Keratinocyte (primary cell): Measurements from ENCODE around the gene SCO1. TPM values are rescaled to one million over a fixed set of nuclear protein-coding genes. Genes with fewer than 3 reads are reported as not detected.

Experiments
- DNase-seq: peaks from one replicate; pipeline ENCODE4 v3.0.0-alpha.2; 2011; ENCODE audit warnings: low read depth, missing footprints, low spot score
- FAIRE-seq: peaks from 2 replicates; lab custom pipeline; 2011; peaks lifted over from hg19 to GRCh38; lab: Jason Lieb, UNC
- H2AFZ ChIP-seq: 2 replicates; pipeline ENCODE4 v1.6.0; 2012; ENCODE audit warnings: low read length, control low read depth, inconsistent platforms; ENCODE audit not compliant: control insufficient read depth
- H3K27ac ChIP-seq: 2 replicates; pipeline ENCODE4 v1.5.1; 2011; ENCODE audit warnings: low read length; ENCODE audit not compliant: control insufficient read depth, insufficient read depth
- H3K27me3 ChIP-seq: 3 replicates; pipeline ENCODE4 v1.6.0; 2011; ENCODE audit warnings: low read length; ENCODE audit not compliant: control insufficient read depth, insufficient read depth; ENCODE audit errors: extremely low read depth
- H3K36me3 ChIP-seq, 2 experiments: 2 replicates in 1 of 2; 3 replicates in 1 of 2; pipeline ENCODE4 v1.5.1; 2011; ENCODE audit warnings: low read length in 2 of 2, mild to moderate bottlenecking in 1 of 2; ENCODE audit not compliant: control insufficient read depth in 2 of 2, insufficient read depth in 2 of 2; ENCODE audit errors: extremely low read depth in 1 of 2
- H3K4me1 ChIP-seq: 3 replicates; pipeline ENCODE4 v1.5.1; 2011; ENCODE audit warnings: low read length; ENCODE audit not compliant: control insufficient read depth, insufficient read depth; ENCODE audit errors: extremely low read depth
- H3K4me2 ChIP-seq: 3 replicates; pipeline ENCODE4 v1.6.0; 2011; ENCODE audit warnings: low read depth, low read length; ENCODE audit not compliant: control insufficient read depth, insufficient read depth; ENCODE audit errors: extremely low read depth
- H3K4me3 ChIP-seq, 3 experiments: fragments of 200-600 bp in 1 of 3; sonication (generic) in 1 of 3; 2 replicates in 2 of 3; 3 replicates in 1 of 3; pipeline ENCODE4 v1.5.1; 2011 to 2016; ENCODE audit warnings: low read length in 3 of 3, mild to moderate bottlenecking in 3 of 3, control low read depth in 2 of 3, inconsistent platforms in 1 of 3, low read depth in 1 of 3, mixed read lengths in 1 of 3, mixed run types in 1 of 3, moderate library complexity in 1 of 3; ENCODE audit not compliant: control insufficient read depth in 2 of 3, insufficient read depth in 2 of 3; ENCODE audit errors: extremely low read depth in 1 of 3
- H3K79me2 ChIP-seq: 2 replicates; pipeline ENCODE4 v1.6.0; 2012; ENCODE audit warnings: low read length; ENCODE audit not compliant: control insufficient read depth, insufficient read depth
- H3K9ac ChIP-seq: 3 replicates; pipeline ENCODE4 v1.6.0; 2011; ENCODE audit warnings: low read length; ENCODE audit not compliant: control insufficient read depth, insufficient read depth; ENCODE audit errors: extremely low read depth
- H3K9me1 ChIP-seq: 3 replicates; pipeline ENCODE4 v1.6.0; 2011; ENCODE audit warnings: low read length; ENCODE audit not compliant: control insufficient read depth, insufficient read depth; ENCODE audit errors: extremely low read depth
- H3K9me3 ChIP-seq: 2 replicates; pipeline ENCODE4 v1.5.1; 2012; ENCODE audit warnings: low read depth, low read length; ENCODE audit not compliant: control insufficient read depth
- H4K20me1 ChIP-seq: 3 replicates; pipeline ENCODE4 v1.6.0; 2011; ENCODE audit warnings: low read length; ENCODE audit not compliant: control insufficient read depth, insufficient read depth; ENCODE audit errors: extremely low read depth
- EZH2 ChIP-seq: IDR thresholded peaks from one replicate; pipeline ENCODE4 v1.6.1; 2012; ENCODE audit warnings: inconsistent platforms, mild to moderate bottlenecking, low read length, moderate library complexity
- dilution Hi-C: fragments of 300-500 bp; cut with MboI; formaldehyde crosslinking; loops from one replicate; pipeline ENCODE4 v1.7.0; 2020; ENCODE audit warnings: low sequenced_read_pairs; ENCODE audit not compliant: extremely low pct_ligation_motif_present
- polyA plus RNA-seq, 5 experiments: library from polyadenylated mRNA; depleted of rRNA in 3 of 5; stranded (reverse) in 3 of 5; stranded (forward) in 1 of 5; unstranded in 1 of 5; fragments of >200 nt; gene quantifications; 1 replicate in 1 of 5; 2 replicates in 3 of 5; 3 replicates in 1 of 5; pipeline versions ENCODE4 v1.2.1 to v1.2.3, GENCODE V29; 2011 to 2012; ENCODE audit warnings: missing spikeins in 2 of 5, low read depth in 1 of 5, low replicate concordance in 1 of 5
- TF ChIP-seq, protein P1 (sequence below), 3 experiments: IDR thresholded peaks in 1 of 3; conservative IDR thresholded peaks in 1 of 3; optimal IDR thresholded peaks in 1 of 3; 2 replicates in 2 of 3; 3 replicates in 1 of 3; pipeline versions ENCODE3 to v1.5.1; 2011; ENCODE audit warnings: low read length in 3 of 3, mild to moderate bottlenecking in 3 of 3, moderate library complexity in 2 of 3, control low read depth in 1 of 3, inconsistent platforms in 1 of 3; ENCODE audit not compliant: insufficient read depth in 2 of 3; ENCODE audit errors: extremely low read depth in 1 of 3

The SCO1 gene
- polyA plus RNA-seq, 1 donor (not counting 4 experiments of a cell fraction or from before 2014, with no cell fraction given): 28.3 TPM

DNA sequence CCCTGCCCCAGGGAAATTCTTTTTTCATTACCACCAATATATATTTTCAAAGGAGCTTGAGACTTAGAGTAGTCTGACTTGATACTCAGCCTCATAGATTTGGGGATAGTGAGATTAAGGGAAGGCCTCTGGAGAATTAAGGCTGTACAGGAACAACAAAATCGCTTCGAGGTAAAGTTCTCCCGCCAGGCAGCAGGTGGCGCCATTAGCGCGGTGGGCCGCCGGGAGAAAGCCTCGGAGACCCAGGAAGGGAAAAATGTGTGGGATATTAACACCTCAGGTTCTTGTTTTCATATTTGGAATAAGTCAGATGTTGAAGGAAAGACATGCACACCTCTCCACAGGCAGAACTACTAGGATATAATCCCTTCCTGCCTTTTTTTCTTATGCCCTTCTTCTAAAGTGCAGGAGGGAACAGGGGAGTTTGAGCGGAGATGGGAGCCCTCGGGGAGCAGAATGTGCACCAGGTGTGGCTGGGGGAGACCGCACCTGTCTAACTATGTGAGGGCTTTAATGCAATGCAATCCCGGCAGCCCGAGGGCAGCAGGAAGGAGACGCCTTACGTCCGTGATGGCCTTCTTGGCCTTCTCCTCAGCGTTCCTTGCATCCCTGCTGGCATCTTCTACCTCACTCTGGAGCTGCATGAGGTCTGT is 66.2 kb downstream of the SCO1 start:
- peaks cover 0 to 3% of the 10 kb centered on the region in 2 experiments for H3K36me3 ChIP-seq
- H3K27ac ChIP-seq: no peak overlapping the region

DNA sequence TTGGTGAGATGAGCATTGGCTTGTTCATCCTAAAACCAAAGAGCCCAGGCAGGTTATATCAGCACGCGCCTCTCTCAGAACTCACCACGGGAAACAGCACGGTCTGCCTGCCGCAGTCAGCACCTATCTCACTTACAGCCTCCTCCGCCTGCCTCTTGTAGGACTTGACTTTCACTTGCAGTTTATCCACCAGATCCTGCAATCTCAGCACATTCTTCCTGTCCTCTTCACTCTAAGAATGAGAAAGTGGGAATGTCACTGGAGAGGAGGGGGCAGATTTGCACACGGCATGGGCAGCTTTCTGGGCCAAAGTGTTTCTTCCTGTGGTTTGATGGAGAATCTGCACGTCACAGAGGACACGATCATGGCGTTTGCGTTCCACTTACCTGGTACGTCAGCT is 67.6 kb downstream of the SCO1 start:
- Histone ChIP-seq H3K9me1 (no peaks in the 10 kb centered on the region), H3K4me1 (peaks cover 10% of the 10 kb centered on the region), H3K9ac (no peak overlapping the region), H3K4me2 (no peak overlapping the region), H3K27me3 (no peaks in the 10 kb centered on the region), H2AFZ (no peak overlapping the region), H3K9me3 (no peaks in the 10 kb centered on the region), H3K4me3 (no peak overlapping the region), H4K20me1 (no peaks in the 10 kb centered on the region), H3K36me3 (peaks cover 0 to 3% of the 10 kb centered on the region in 2 experiments), H3K79me2 (no peaks in the 10 kb centered on the region), H3K27ac (no peak overlapping the region)
- FAIRE-seq (no peak), DNase-seq (no peak)
- dilution Hi-C loops: no loop called here
- TF ChIP-seq EZH2: no peak
- TF ChIP-seq, protein P1, sequence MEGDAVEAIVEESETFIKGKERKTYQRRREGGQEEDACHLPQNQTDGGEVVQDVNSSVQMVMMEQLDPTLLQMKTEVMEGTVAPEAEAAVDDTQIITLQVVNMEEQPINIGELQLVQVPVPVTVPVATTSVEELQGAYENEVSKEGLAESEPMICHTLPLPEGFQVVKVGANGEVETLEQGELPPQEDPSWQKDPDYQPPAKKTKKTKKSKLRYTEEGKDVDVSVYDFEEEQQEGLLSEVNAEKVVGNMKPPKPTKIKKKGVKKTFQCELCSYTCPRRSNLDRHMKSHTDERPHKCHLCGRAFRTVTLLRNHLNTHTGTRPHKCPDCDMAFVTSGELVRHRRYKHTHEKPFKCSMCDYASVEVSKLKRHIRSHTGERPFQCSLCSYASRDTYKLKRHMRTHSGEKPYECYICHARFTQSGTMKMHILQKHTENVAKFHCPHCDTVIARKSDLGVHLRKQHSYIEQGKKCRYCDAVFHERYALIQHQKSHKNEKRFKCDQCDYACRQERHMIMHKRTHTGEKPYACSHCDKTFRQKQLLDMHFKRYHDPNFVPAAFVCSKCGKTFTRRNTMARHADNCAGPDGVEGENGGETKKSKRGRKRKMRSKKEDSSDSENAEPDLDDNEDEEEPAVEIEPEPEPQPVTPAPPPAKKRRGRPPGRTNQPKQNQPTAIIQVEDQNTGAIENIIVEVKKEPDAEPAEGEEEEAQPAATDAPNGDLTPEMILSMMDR (optimal IDR thresholded peaks at IDR 0.05 in 1 of 3, IDR thresholded peaks at IDR 0.05 in 1 of 3, conservative IDR thresholded peaks at IDR 0.05 in 1 of 3; ENCODE audit: extremely low read depth in 1 of 3, insufficient read depth in 2 of 3, low read length in 3 of 3): no peak

More for the DNA sequence above, 66.2 kb downstream of the SCO1 start:
- H3K27me3 ChIP-seq: no peaks in the 10 kb centered on the region
- TF ChIP-seq, protein P1 (optimal IDR thresholded peaks at IDR 0.05 in 1 of 3, IDR thresholded peaks at IDR 0.05 in 1 of 3, conservative IDR thresholded peaks at IDR 0.05 in 1 of 3; ENCODE audit: extremely low read depth in 1 of 3, insufficient read depth in 2 of 3, low read length in 3 of 3): peak; percentile 86 to 90 (median 88)
- no peak for TF ChIP-seq EZH2
- no peak overlapping the region for H3K9ac ChIP-seq
- no peaks in the 10 kb centered on the region for H4K20me1 ChIP-seq
- DNase-seq (no peak), FAIRE-seq (peak; percentile 79)
- dilution Hi-C loops: no loop called here
- H3K9me1 ChIP-seq: no peaks in the 10 kb centered on the region
- no peaks in the 10 kb centered on the region for H3K79me2 ChIP-seq
- peak overlapping the region in 1 of 3 experiments; percentile 23 for H3K4me3 ChIP-seq
- H3K4me2 ChIP-seq: peak overlapping the region; percentile 59
- peak overlapping the region; percentile 94 for H2AFZ ChIP-seq
- no peaks in the 10 kb centered on the region for H3K9me3 ChIP-seq
- H3K4me1 ChIP-seq: peaks cover 6% of the 10 kb centered on the region
